Neural progenitor cell (in vitro differentiated cells): ENCODE measurements around the gene EPHB2. TPM values are rescaled to one million over a fixed set of nuclear protein-coding genes. Genes with fewer than 3 reads are reported as not detected.

Experiments
- DNase-seq: peaks from one replicate; pipeline ENCODE4 v3.0.0-alpha.2; 2016; ENCODE audit warnings: low spot score
- H2AFZ ChIP-seq: fragments of 200-600 bp; sonication (generic); replicated peaks from 2 replicates; pipeline ENCODE4 v1.6.1; 2016; ENCODE audit warnings: antibody characterized with exemption
- H3F3A ChIP-seq: fragments of 200-600 bp; sonication (generic); 2 replicates; pipeline ENCODE4 v1.6.1; 2016; ENCODE audit warnings: antibody characterized with exemption, low read depth
- H3K27ac ChIP-seq: fragments of 200-600 bp; sonication (generic); 2 replicates; pipeline ENCODE4 v1.5.1; 2016; ENCODE audit warnings: mild to moderate bottlenecking
- H3K27me3 ChIP-seq: fragments of 200-600 bp; sonication (generic); 2 replicates; pipeline ENCODE4 v1.6.1; 2016; ENCODE audit warnings: mild to moderate bottlenecking, moderate library complexity
- H3K36me3 ChIP-seq: fragments of 200-600 bp; sonication (generic); 2 replicates; pipeline ENCODE4 v1.5.1; 2016
- H3K4me1 ChIP-seq: fragments of 200-600 bp; sonication (generic); 2 replicates; pipeline ENCODE4 v1.6.1; 2016; ENCODE audit warnings: mixed run types
- H3K4me2 ChIP-seq: fragments of 200-600 bp; sonication (generic); 2 replicates; pipeline ENCODE4 v1.6.1; 2016
- H3K4me3 ChIP-seq: fragments of 200-600 bp; sonication (generic); 2 replicates; pipeline ENCODE4 v1.5.1; 2016
- H3K79me2 ChIP-seq: fragments of 200-600 bp; sonication (generic); 2 replicates; pipeline ENCODE4 v1.6.1; 2016; ENCODE audit warnings: low read depth
- H3K9ac ChIP-seq: fragments of 200-600 bp; sonication (generic); 2 replicates; pipeline ENCODE4 v1.6.1; 2016
- H3K9me3 ChIP-seq: fragments of 200-600 bp; sonication (generic); 2 replicates; pipeline ENCODE4 v1.5.1; 2016; ENCODE audit warnings: low read depth
- H4K20me1 ChIP-seq: fragments of 200-600 bp; sonication (generic); 2 replicates; pipeline ENCODE4 v1.6.1; 2016; ENCODE audit warnings: low read depth
- H3K27ac Mint-ChIP-seq: 3 replicates; pipeline ENCODE4 v1.8.0; 2021; ENCODE audit warnings: mixed read lengths
- H3K27me3 Mint-ChIP-seq: 2 replicates; pipeline ENCODE4 v1.8.0; 2022; ENCODE audit warnings: low read depth, mild to moderate bottlenecking, inconsistent platforms, moderate library complexity, mixed read lengths; ENCODE audit not compliant: insufficient read depth
- H3K36me3 Mint-ChIP-seq: 3 replicates; pipeline ENCODE4 v1.8.0; 2021; ENCODE audit warnings: mixed read lengths
- H3K4me1 Mint-ChIP-seq: 3 replicates; pipeline ENCODE4 v1.8.0; 2021; ENCODE audit warnings: mixed read lengths
- H3K4me3 Mint-ChIP-seq: 3 replicates; pipeline ENCODE4 v1.8.0; 2021; ENCODE audit warnings: mild to moderate bottlenecking, moderate library complexity, mixed read lengths
- H3K9me3 Mint-ChIP-seq: 3 replicates; pipeline ENCODE4 v1.8.0; 2020; ENCODE audit warnings: mixed read lengths
- CTCF ChIP-seq: fragments of 200-600 bp; sonication (generic); IDR thresholded peaks from 2 replicates; pipeline ENCODE4 v1.5.1; 2017; ENCODE audit warnings: antibody characterized with exemption, mild to moderate bottlenecking
- EZH2 ChIP-seq: fragments of 200-600 bp; sonication (generic); IDR thresholded peaks from 2 replicates; pipeline ENCODE4 v1.6.1; 2017; ENCODE audit warnings: antibody characterized with exemption, mild to moderate bottlenecking, moderate library complexity
- EZH2phosphoT487 ChIP-seq: fragments of 200-600 bp; sonication (generic); IDR thresholded peaks from 2 replicates; pipeline ENCODE4 v1.6.1; 2017; ENCODE audit warnings: antibody characterized with exemption
- total RNA-seq: library from RNA; depleted of rRNA; stranded (reverse); fragments of >200 nt; gene quantifications from 2 replicates; pipeline ENCODE4 v1.2.3, GENCODE V29; 2015; ENCODE audit warnings: low replicate concordance

The EPHB2 gene
- total RNA-seq, 1 donor from 2014 or later: 38.3 TPM

- H3K4me3 Mint-ChIP-seq: no peak overlapping the region
- peak; percentile 22 for DNase-seq
- H3K79me2 ChIP-seq: peaks cover 24% of the 10 kb centered on the region
Observed at GRCh38 chr1:22741118-22741517, 30.5 kb downstream of the EPHB2 start.

GRCh38 chr1:22745669-22746585 is 35.3 kb downstream of the EPHB2 start:
- Histone ChIP-seq H3K4me2 (no peak overlapping the region), H3K4me1 (peaks cover 16% of the 10 kb centered on the region), H3K4me3 (no peak overlapping the region), H3F3A (peaks cover 17% of the 10 kb centered on the region), H4K20me1 (peaks cover 92% of the 10 kb centered on the region), H3K79me2 (peaks cover 8% of the 10 kb centered on the region), H3K27ac (no peak overlapping the region), H3K36me3 (no peaks in the 10 kb centered on the region), H3K9ac (no peak overlapping the region), H2AFZ (no peak overlapping the region), H3K27me3 (no peaks in the 10 kb centered on the region), H3K9me3 (no peaks in the 10 kb centered on the region)
- Mint-ChIP-seq H3K27ac (no peak overlapping the region), H3K27me3 (no peaks in the 10 kb centered on the region), H3K36me3 (no peaks in the 10 kb centered on the region), H3K9me3 (no peaks in the 10 kb centered on the region), H3K4me3 (no peak overlapping the region), H3K4me1 (peaks cover 34% of the 10 kb centered on the region)
- TF ChIP-seq EZH2phosphoT487: no peak
- no peak for TF ChIP-seq EZH2
- no peak for TF ChIP-seq CTCF
- no peak for DNase-seq

More at GRCh38 chr1:22741118-22741517, 30.5 kb downstream of the EPHB2 start:
- Histone ChIP-seq H3K9ac (no peak overlapping the region), H3K27me3 (no peaks in the 10 kb centered on the region), H3K4me1 (peaks cover 19% of the 10 kb centered on the region), H3K36me3 (no peaks in the 10 kb centered on the region), H2AFZ (no peak overlapping the region), H3F3A (peaks cover 6% of the 10 kb centered on the region), H3K27ac (no peak overlapping the region), H4K20me1 (peaks cover 98% of the 10 kb centered on the region), H3K4me3 (no peak overlapping the region), H3K4me2 (no peak overlapping the region), H3K9me3 (no peaks in the 10 kb centered on the region)
- H3K9me3 Mint-ChIP-seq: no peaks in the 10 kb centered on the region
- peak overlapping the region; percentile 18 for H3K27ac Mint-ChIP-seq
- no peaks in the 10 kb centered on the region for H3K36me3 Mint-ChIP-seq
- TF ChIP-seq EZH2: no peak
- H3K4me1 Mint-ChIP-seq: peaks cover 49% of the 10 kb centered on the region
- H3K27me3 Mint-ChIP-seq: peaks cover 6% of the 10 kb centered on the region

- Histone ChIP-seq H2AFZ (no peak overlapping the region), H3K27ac (no peak overlapping the region), H3K79me2 (peaks cover 17% of the 10 kb centered on the region), H3K9me3 (no peaks in the 10 kb centered on the region), H3K36me3 (no peaks in the 10 kb centered on the region), H3F3A (peaks cover 18% of the 10 kb centered on the region), H4K20me1 (peaks cover 92% of the 10 kb centered on the region), H3K4me2 (no peak overlapping the region), H3K9ac (no peak overlapping the region), H3K4me1 (peaks cover 12% of the 10 kb centered on the region), H3K4me3 (no peak overlapping the region), H3K27me3 (no peaks in the 10 kb centered on the region)
- Mint-ChIP-seq H3K27ac (peak overlapping the region; percentile 21), H3K4me3 (no peak overlapping the region), H3K9me3 (no peaks in the 10 kb centered on the region), H3K4me1 (peaks cover 28% of the 10 kb centered on the region), H3K36me3 (no peaks in the 10 kb centered on the region), H3K27me3 (no peaks in the 10 kb centered on the region)
- no peak for DNase-seq
- TF ChIP-seq EZH2 (no peak), CTCF (no peak), EZH2phosphoT487 (no peak)
Observed at GRCh38 chr1:22747021-22747734, 36.5 kb downstream of the EPHB2 start.
